Subcutaneous adipose tissue (tissue), 4 donors: ENCODE measurements around the gene TSPYL4. TPM values are rescaled to one million over a fixed set of nuclear protein-coding genes. Genes with fewer than 3 reads are reported as not detected.

Experiments
- CTCF ChIP-seq: fragments of 450-650 bp; IDR thresholded peaks from one replicate; pipeline ENCODE4 v1.5.1; 2016; ENCODE audit warnings: low read depth, mild to moderate bottlenecking, control low read depth, antibody characterized with exemption, moderate library complexity
- total RNA-seq, 4 donors: library from RNA; depleted of rRNA; stranded (reverse); fragments of >200 nt; gene quantifications; one replicate each; pipeline ENCODE4 v1.1.0, GENCODE V29; 2016

TSPYL4 gene
- total RNA-seq, 4 donors from 2014 or later = 5.6 to 8.5 (median 8.3) TPM

GRCh38 chr6:116210750-116211425 is 43.0 kb downstream of the TSPYL4 start:
- TF ChIP-seq CTCF = no peak

DNA sequence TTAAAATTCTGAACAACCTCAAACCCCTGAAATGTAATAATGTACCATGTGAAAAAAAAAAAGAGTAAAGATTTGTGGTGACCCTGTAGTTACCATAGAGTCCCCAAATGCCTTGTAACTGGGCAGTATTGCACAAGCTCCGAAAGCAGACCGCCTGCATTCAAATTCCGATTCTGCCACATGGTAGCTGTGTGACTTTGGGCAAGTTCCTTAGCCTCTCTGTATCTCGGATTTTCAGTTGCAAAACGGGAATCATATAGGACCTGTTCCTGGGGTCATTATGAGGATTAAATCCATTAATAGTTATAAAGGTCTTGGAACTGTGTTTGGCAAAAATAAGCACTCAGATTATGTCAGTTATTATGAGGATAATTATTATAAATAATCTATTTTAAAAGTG is 43.6 kb downstream of the TSPYL4 start:
- no peak for TF ChIP-seq CTCF

DNA sequence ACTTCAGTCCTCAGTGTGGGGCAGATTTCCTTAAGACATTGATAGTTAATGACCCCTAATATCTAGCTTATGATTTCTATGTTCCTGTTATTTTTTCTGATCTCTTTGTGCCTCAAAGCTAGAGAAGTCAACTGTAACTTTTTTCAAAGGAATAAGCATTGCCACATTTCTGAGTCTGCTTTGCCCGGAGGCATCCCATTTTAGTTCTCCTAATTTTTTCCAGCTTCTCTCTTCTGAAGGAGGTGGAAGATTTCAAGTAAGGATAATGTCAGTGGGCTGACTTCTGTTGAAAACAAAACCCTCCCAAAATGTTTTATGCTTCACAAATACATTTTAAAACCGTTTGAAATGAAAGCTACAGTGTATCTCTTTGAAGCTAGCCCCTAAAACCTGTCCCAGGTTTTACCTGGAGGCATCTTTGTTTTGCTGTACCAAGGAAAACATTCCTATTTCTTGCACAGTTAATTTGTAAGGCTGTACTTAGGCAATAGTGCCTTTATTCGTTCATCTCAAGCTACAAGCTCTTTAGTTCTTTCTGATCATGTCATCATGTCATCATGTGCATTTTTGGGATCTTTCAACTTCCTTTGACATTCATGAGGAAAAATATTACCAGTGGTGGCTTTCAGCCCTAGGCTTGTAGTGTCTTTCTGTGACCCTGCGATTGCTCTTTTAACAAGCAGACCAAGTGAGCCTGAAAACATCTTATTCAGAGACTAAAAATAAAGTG is 45.7 kb downstream of the TSPYL4 start:
- no peak for TF ChIP-seq CTCF

- no peak for TF ChIP-seq CTCF
Observed at GRCh38 chr6:116206231-116206903, 47.5 kb downstream of the TSPYL4 start.

- TF ChIP-seq CTCF = no peak
Observed at GRCh38 chr6:116205281-116205680, 48.6 kb downstream of the TSPYL4 start.

- TF ChIP-seq CTCF = no peak
Observed at GRCh38 chr6:116201538-116201937, 52.3 kb downstream of the TSPYL4 start.

- TF ChIP-seq CTCF = no peak
Observed at GRCh38 chr6:116200619-116201249, 53.1 kb downstream of the TSPYL4 start.
